Stimulated activated CD4-positive, alpha-beta T cell treated with anti-CD3 and anti-CD28 coated beads, Interleukin-12 subunit alpha, Interleukin-12 subunit beta, amount 100 ng/mL, for 48 hours (primary cell): ENCODE data around the gene ELMO3.
A peak's percentile ranks its signal among the peaks of the same experiment; 100 is the strongest.

Experiments used
- DNase-seq, 3 donors: peaks; one replicate each; pipeline ENCODE4 v3.0.0-alpha.2; 2020; ENCODE audit warnings: low read depth in 2 of 3, low spot score in 1 of 3

The ELMO3 gene

GRCh38 chr16:67215706-67216105, 16.8 kb downstream of the ELMO3 start:
- DNase-seq: no peak

- DNase-seq: no peak
These were observed 17.9 kb downstream of the ELMO3 start for GRCh38 chr16:67216612-67217490.

GRCh38 chr16:67223992-67224391, 25.1 kb downstream of the ELMO3 start:
- no peak for DNase-seq

GRCh38 chr16:67226295-67226803, 27.4 kb downstream of the ELMO3 start:
- no peak for DNase-seq

- DNase-seq: peak; percentile 98 to 99 (median 98)
These were observed 28.1 kb downstream of the ELMO3 start, which contains the start of gene TMEM208 for GRCh38 chr16:67226804-67227566. TMEM208 (plus strand) TSS chr16:67227130; CDS start chr16:67227219, 89 bp downstream.

GRCh38 chr16:67227567-67227921, 28.6 kb downstream of the ELMO3 start:
- DNase-seq: no peak

- no peak for DNase-seq
These were observed 29.3 kb downstream of the ELMO3 start for GRCh38 chr16:67228034-67228785.

- no peak for DNase-seq
These were observed 30.0 kb downstream of the ELMO3 start for GRCh38 chr16:67228905-67229304.

GRCh38 chr16:67229906-67230808, 31.2 kb downstream of the ELMO3 start:
- no peak for DNase-seq

GRCh38 chr16:67230809-67231660, 32.1 kb downstream of the ELMO3 start:
- DNase-seq: no peak

GRCh38 chr16:67233596-67233995, 34.7 kb downstream of the ELMO3 start:
- DNase-seq: no peak

GRCh38 chr16:67234180-67234597, 35.3 kb downstream of the ELMO3 start:
- no peak for DNase-seq

- no peak for DNase-seq
These were observed 37.1 kb downstream of the ELMO3 start for GRCh38 chr16:67235816-67236562.

- peak; percentile 78 to 89 (median 79) for DNase-seq
These were observed 37.8 kb downstream of the ELMO3 start for GRCh38 chr16:67236563-67237395.

- no peak for DNase-seq
These were observed 38.7 kb downstream of the ELMO3 start for GRCh38 chr16:67237396-67238277.

- no peak for DNase-seq
These were observed 39.3 kb downstream of the ELMO3 start for GRCh38 chr16:67238278-67238575.
